Gastroesophageal sphincter (tissue), 4 donors: ENCODE results near the gene TWF2. TPM values are rescaled to one million over a fixed set of nuclear protein-coding genes. Genes with fewer than 3 reads are reported as not detected.
A peak's percentile ranks its signal among the peaks of the same experiment; 100 is the strongest.

Source experiments
- ATAC-seq: fragments of 150-250 bp; one replicate; pipeline ENCODE4 v1.9.1; 2016; ENCODE audit warnings: mild to moderate bottlenecking, moderate library complexity
- H3K27ac ChIP-seq, 4 donors: fragments of 200-600 bp; sonication (generic) in 3 of 4; 1 replicate in 3 of 4; 2 replicates in 1 of 4; pipeline ENCODE4 v1.5.1; 2016 to 2019
- H3K27me3 ChIP-seq: fragments of 200-600 bp; sonication (generic); one replicate; pipeline ENCODE4 v1.5.1; 2019
- H3K36me3 ChIP-seq, 2 donors: fragments of 200-600 bp; sonication (generic); one replicate each; pipeline ENCODE4 v1.5.1; 2019; ENCODE audit warnings: control low read depth in 1 of 2
- H3K4me1 ChIP-seq, 3 donors: fragments of 200-600 bp; sonication (generic); 1 replicate in 2 of 3; 2 replicates in 1 of 3; pipeline ENCODE4 v1.5.1; 2016 to 2019; ENCODE audit warnings: control low read depth in 2 of 3
- H3K4me3 ChIP-seq, 2 donors: fragments of 200-600 bp; sonication (generic); one replicate each; pipeline ENCODE4 v1.5.1; 2019; ENCODE audit warnings: mild to moderate bottlenecking in 1 of 2, moderate library complexity in 1 of 2
- H3K9me3 ChIP-seq, 3 donors: fragments of 200-600 bp; sonication (generic); one replicate each; pipeline ENCODE4 v1.5.1; 2017 to 2019; ENCODE audit warnings: control low read depth in 2 of 3
- CTCF ChIP-seq, 4 experiments: fragments of 200-600 bp in 2 of 4; fragments of 450-650 bp in 2 of 4; sonication (generic) in 1 of 4; IDR thresholded peaks; one replicate each; pipeline ENCODE4 v1.5.1; 2017 to 2019; ENCODE audit warnings: antibody characterized with exemption in 4 of 4, mild to moderate bottlenecking in 2 of 4, moderate library complexity in 2 of 4
- EP300 ChIP-seq: sonication (generic); formaldehyde crosslinking; IDR thresholded peaks from one replicate; pipeline ENCODE4 v1.6.1; 2017; ENCODE audit warnings: antibody characterized with exemption, mild to moderate bottlenecking
- POLR2A ChIP-seq, 2 donors: fragments of 450-650 bp; IDR thresholded peaks; one replicate each; pipeline ENCODE4 v1.6.1; 2017; ENCODE audit warnings: antibody characterized with exemption in 2 of 2, mild to moderate bottlenecking in 2 of 2, moderate library complexity in 1 of 2
- POLR2AphosphoS5 ChIP-seq: sonication (generic); formaldehyde crosslinking; IDR thresholded peaks from one replicate; pipeline ENCODE4 v1.6.1; 2017; ENCODE audit warnings: antibody characterized with exemption
- WGBS, 2 donors: methylation state at CpG; one replicate each; pipeline ENCODE4 v1.1.5; 2018; ENCODE audit warnings: low coverage in 1 of 2; 5-methylcytosine and 5-hydroxymethylcytosine counted together
- total RNA-seq, 4 donors: library from RNA; depleted of rRNA; stranded (reverse); fragments of >200 nt; gene quantifications; one replicate each; pipeline ENCODE4 v1.1.0, GENCODE V29; 2016

Gene TWF2
- total RNA-seq, 4 donors from 2014 or later: 46.8 to 79.5 (median 69.2) TPM

GRCh38 chr3:52196977-52197376 lies 42.0 kb downstream of the TWF2 start:
- ATAC-seq: no peak
- no peak for TF ChIP-seq CTCF (IDR thresholded peaks at IDR 0.05)
- TF ChIP-seq POLR2A (IDR thresholded peaks at IDR 0.05): no peak
- TF ChIP-seq EP300: no peak
- no peak for TF ChIP-seq POLR2AphosphoS5
- Histone ChIP-seq H3K4me3 (peak overlapping the region in 1 of 2 donors; percentile 96), H3K36me3 (peaks cover 0 to 24% of the 10 kb centered on the region in 2 donors), H3K4me1 (peaks cover 0 to 81% (median 22%) of the 10 kb centered on the region in 3 donors), H3K9me3 (no peaks in the 10 kb centered on the region), H3K27ac (peak overlapping the region in 3 of 4 donors; percentile 79 to 88 (median 81)), H3K27me3 (no peaks in the 10 kb centered on the region)
- WGBS, 2 donors: 34% methylated on average over 3 of the region's 3 CpGs; no CpG with 5 or more reads in 1 of the 2 donors

GRCh38 chr3:52195823-52196331 lies 43.1 kb downstream of the TWF2 start:
- peaks cover 0 to 81% (median 25%) of the 10 kb centered on the region in 3 donors for H3K4me1 ChIP-seq
- peak; percentile 54 for ATAC-seq
- 64 to 67% methylated on average over 5 to 8 of the region's 10 CpGs for WGBS, 2 donors

DNA sequence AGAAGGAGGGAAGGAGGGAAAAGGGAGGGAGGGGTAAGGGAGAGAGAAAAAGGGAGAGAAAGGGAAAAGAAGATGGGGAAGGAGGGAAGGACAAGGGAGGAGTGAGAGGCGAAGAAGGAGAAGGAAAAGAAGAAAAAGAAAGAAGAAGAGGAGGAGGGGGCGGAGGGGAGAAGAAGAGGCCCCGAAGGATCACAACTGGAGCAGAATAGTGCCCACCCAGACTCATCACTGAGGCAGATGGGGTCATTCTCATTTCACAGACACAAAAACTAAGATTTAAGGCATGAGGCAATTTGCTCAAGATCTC lies 43.7 kb downstream of the TWF2 start:
- H3K27ac ChIP-seq: peak overlapping the region in 2 of 4 donors; percentile 48 to 88
- TF ChIP-seq POLR2A (IDR thresholded peaks at IDR 0.05): no peak
- no peak for TF ChIP-seq POLR2AphosphoS5
- no peak for TF ChIP-seq EP300
- TF ChIP-seq CTCF (IDR thresholded peaks at IDR 0.05): no peak
- no peaks in the 10 kb centered on the region for H3K9me3 ChIP-seq
- WGBS, 2 donors: 76 to 89% methylated on average over 1 to 3 of the region's 3 CpGs
- H3K27me3 ChIP-seq: no peaks in the 10 kb centered on the region
- peaks cover 0 to 82% (median 31%) of the 10 kb centered on the region in 3 donors for H3K4me1 ChIP-seq
- no peak overlapping the region for H3K4me3 ChIP-seq
- H3K36me3 ChIP-seq: peaks cover 0 to 11% of the 10 kb centered on the region in 2 donors
- no peak for ATAC-seq

More at GRCh38 chr3:52195823-52196331, 43.1 kb downstream of the TWF2 start:
- Histone ChIP-seq H3K27me3 (no peaks in the 10 kb centered on the region), H3K36me3 (peaks cover 0 to 16% of the 10 kb centered on the region in 2 donors), H3K9me3 (no peaks in the 10 kb centered on the region), H3K27ac (peak overlapping the region in 3 of 4 donors; percentile 44 to 88 (median 79)), H3K4me3 (no peak overlapping the region)
- no peak for TF ChIP-seq EP300
- TF ChIP-seq POLR2AphosphoS5: no peak
- no peak for TF ChIP-seq POLR2A (IDR thresholded peaks at IDR 0.05)
- no peak for TF ChIP-seq CTCF (IDR thresholded peaks at IDR 0.05)

DNA sequence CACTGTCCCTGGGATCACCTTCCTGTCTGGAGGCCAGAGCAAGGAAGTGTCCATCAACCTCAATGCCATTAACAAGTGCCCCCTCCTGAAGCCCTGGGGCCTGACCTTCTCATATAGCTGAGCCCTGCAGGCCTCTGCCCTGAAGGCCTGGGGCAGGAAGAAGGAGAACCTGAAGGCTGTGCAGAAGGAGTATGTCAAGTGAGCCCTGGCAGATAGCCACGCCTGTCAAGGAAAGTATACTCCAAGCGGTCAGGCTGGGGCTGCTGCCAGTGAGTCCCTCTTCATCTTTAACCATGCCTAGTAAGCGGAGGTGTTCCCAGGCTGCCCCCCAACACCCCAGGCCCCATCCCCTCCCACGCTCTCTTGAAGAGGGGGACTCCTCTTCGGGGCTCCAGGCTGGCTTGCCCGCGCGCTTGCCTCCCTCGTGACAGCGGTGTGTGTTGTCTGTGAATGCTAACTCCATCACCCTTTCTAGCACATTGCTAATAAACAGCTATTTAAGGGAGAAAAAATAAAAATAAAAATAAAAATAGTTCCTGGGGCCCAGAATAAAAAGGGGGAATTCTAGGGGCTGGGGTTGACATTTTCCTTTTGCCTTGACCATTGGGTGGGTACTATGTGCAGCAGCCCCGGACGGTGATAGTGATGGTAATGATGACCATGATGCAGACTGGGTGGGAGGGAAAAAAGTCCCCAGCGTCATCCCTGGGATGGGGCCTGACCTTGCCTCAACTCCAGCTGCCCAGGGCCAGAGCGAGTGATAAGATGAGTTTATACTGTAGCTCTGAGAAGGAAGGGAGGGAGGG lies 44.3 kb downstream of the TWF2 start:
- Histone ChIP-seq H3K27ac (peak overlapping the region in 1 of 4 donors; percentile 88), H3K4me1 (peaks cover 0 to 81% (median 35%) of the 10 kb centered on the region in 3 donors)

More for the DNA sequence above, 44.3 kb downstream of the TWF2 start:
- no peak for TF ChIP-seq EP300
- peak; percentile 58 for TF ChIP-seq POLR2AphosphoS5
- TF ChIP-seq CTCF (IDR thresholded peaks at IDR 0.05): no peak
- TF ChIP-seq POLR2A (IDR thresholded peaks at IDR 0.05): no peak
- WGBS, 2 donors: 15 to 33% methylated on average over 1 to 6 of the region's 14 CpGs
- peak; percentile 23 for ATAC-seq
- Histone ChIP-seq H3K9me3 (no peaks in the 10 kb centered on the region), H3K27me3 (no peaks in the 10 kb centered on the region), H3K4me3 (no peak overlapping the region), H3K36me3 (peaks cover 0 to 6% of the 10 kb centered on the region in 2 donors)
